HG02759 (cell line): ENCODE measurements around the gene PLA2G15.
"Not testable (repeated sequence)": the region's sequence is repeated elsewhere in the genome, so short reads cannot be mapped to it uniquely, and the experiment has no call there.

Experiments used
- ATAC-seq: cut with Tn5 transposase; IDR thresholded peaks from one replicate; pipeline ENCODE4 v1.9.1; 2021; ENCODE audit warnings: mild to moderate bottlenecking, moderate library complexity; ENCODE audit not compliant: unreplicated experiment

Gene PLA2G15

GRCh38 chr16:68275611-68276191 lies 30.5 kb downstream of the PLA2G15 start:
- peak; percentile 64 for ATAC-seq

GRCh38 chr16:68276223-68276622 lies 31.1 kb downstream of the PLA2G15 start:
- ATAC-seq, result no peak

- no peak for ATAC-seq
These were observed 34.8 kb downstream of the PLA2G15 start for GRCh38 chr16:68279726-68280558.

- no peak for ATAC-seq
These were observed 36.3 kb downstream of the PLA2G15 start for GRCh38 chr16:68281368-68282063.

GRCh38 chr16:68282064-68282452 lies 36.9 kb downstream of the PLA2G15 start:
- ATAC-seq, result no peak

- ATAC-seq, result no peak
These were observed 38.2 kb downstream of the PLA2G15 start for GRCh38 chr16:68283346-68283745.

GRCh38 chr16:68283801-68284598 lies 38.8 kb downstream of the PLA2G15 start:
- no peak for ATAC-seq

- ATAC-seq, result peak; percentile 54
These were observed 39.7 kb downstream of the PLA2G15 start for GRCh38 chr16:68284847-68285246.

GRCh38 chr16:68285683-68286082 lies 40.5 kb downstream of the PLA2G15 start:
- no peak for ATAC-seq

GRCh38 chr16:68286153-68287074 lies 41.2 kb downstream of the PLA2G15 start:
- ATAC-seq, result no peak

- no peak for ATAC-seq
These were observed 42.4 kb downstream of the PLA2G15 start for GRCh38 chr16:68287276-68288251.

- ATAC-seq, result no peak
These were observed 43.1 kb downstream of the PLA2G15 start for GRCh38 chr16:68288252-68288650.

- ATAC-seq, result not testable (repeated sequence)
These were observed 43.6 kb downstream of the PLA2G15 start for GRCh38 chr16:68288796-68289195.

- peak; percentile 3 for ATAC-seq
These were observed 44.0 kb downstream of the PLA2G15 start for GRCh38 chr16:68289202-68289601.

GRCh38 chr16:68289621-68290329 lies 44.6 kb downstream of the PLA2G15 start:
- ATAC-seq, result peak; percentile 81

GRCh38 chr16:68290450-68290849 lies 45.3 kb downstream of the PLA2G15 start:
- ATAC-seq, result no peak

- no peak for ATAC-seq
These were observed 46.1 kb downstream of the PLA2G15 start for GRCh38 chr16:68291227-68291626.

GRCh38 chr16:68292425-68292824 lies 47.3 kb downstream of the PLA2G15 start:
- no peak for ATAC-seq
